ENCODE data around the gene FBXL17. TPM values are rescaled to one million over a fixed set of nuclear protein-coding genes. Genes with fewer than 3 reads are reported as not detected.

FBXL17 gene
- total RNA-seq, 1 experiment from 2014 or later: 11.6 TPM

DNA sequence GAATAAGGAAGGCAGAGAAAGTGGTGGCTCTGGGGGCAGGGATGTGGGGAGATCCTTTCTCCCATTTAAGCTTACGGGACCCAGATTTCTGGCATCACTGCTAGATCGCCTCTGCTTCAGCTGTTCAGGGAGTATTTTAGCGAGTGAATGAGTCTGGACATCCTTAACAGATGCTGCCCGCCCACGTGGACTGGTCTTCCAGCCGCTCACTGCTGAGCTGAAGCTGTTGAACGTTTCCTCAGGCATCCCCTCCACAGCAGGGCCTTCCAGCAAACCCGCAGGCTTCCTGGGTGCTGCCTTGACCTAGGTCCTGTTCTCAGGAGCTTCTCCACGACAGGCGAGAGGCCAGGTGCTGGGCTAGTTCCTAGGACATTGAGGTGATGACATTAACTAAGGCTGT lies 566.8 kb downstream of the FBXL17 start:
- Mint-ChIP-seq H3K36me3 (ENCODE audit: insufficient read depth, unreplicated experiment) (no peaks in the 10 kb centered on the region), H3K4me3 (ENCODE audit: unreplicated experiment) (no peak overlapping the region), H3K9me3 (ENCODE audit: unreplicated experiment) (no peaks in the 10 kb centered on the region), H3K4me1 (ENCODE audit: low read depth, unreplicated experiment) (no peaks in the 10 kb centered on the region), H3K27ac (ENCODE audit: unreplicated experiment) (no peak overlapping the region), H3K27me3 (ENCODE audit: insufficient read depth, unreplicated experiment) (peaks cover 8% of the 10 kb centered on the region)
- no peak for DNase-seq
- BruUV-seq (replicated peaks): no TSS peak
- no peak overlapping the region for H3K4me3 ChIP-seq (ENCODE audit: low read depth, low read length)
- H3K4me1 ChIP-seq: no peaks in the 10 kb centered on the region
- ChIA-PET CTCF (no interaction called here), POLR2A (no interaction called here)
- H3K27me3 ChIP-seq (replicated peaks; ENCODE audit: control insufficient read depth, insufficient read depth, low read length): no peaks in the 10 kb centered on the region; the same call in 1 of the 2 replicates
- no peaks in the 10 kb centered on the region for H3K9me3 ChIP-seq
- H3K36me3 ChIP-seq (ENCODE audit: control insufficient read depth, insufficient read depth, low read length): no peaks in the 10 kb centered on the region
- TF ChIP-seq, protein P1, sequence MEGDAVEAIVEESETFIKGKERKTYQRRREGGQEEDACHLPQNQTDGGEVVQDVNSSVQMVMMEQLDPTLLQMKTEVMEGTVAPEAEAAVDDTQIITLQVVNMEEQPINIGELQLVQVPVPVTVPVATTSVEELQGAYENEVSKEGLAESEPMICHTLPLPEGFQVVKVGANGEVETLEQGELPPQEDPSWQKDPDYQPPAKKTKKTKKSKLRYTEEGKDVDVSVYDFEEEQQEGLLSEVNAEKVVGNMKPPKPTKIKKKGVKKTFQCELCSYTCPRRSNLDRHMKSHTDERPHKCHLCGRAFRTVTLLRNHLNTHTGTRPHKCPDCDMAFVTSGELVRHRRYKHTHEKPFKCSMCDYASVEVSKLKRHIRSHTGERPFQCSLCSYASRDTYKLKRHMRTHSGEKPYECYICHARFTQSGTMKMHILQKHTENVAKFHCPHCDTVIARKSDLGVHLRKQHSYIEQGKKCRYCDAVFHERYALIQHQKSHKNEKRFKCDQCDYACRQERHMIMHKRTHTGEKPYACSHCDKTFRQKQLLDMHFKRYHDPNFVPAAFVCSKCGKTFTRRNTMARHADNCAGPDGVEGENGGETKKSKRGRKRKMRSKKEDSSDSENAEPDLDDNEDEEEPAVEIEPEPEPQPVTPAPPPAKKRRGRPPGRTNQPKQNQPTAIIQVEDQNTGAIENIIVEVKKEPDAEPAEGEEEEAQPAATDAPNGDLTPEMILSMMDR (IDR thresholded peaks at IDR 0.05; ENCODE audit: insufficient read depth in 1 of 2, low read depth in 1 of 2, low read length in 1 of 2, severe bottlenecking in 1 of 2, unreplicated experiment in 1 of 2): no peak
- intact Hi-C loops (cut with micrococcal nuclease; ENCODE audit: unreplicated experiment): no loop called here

DNA sequence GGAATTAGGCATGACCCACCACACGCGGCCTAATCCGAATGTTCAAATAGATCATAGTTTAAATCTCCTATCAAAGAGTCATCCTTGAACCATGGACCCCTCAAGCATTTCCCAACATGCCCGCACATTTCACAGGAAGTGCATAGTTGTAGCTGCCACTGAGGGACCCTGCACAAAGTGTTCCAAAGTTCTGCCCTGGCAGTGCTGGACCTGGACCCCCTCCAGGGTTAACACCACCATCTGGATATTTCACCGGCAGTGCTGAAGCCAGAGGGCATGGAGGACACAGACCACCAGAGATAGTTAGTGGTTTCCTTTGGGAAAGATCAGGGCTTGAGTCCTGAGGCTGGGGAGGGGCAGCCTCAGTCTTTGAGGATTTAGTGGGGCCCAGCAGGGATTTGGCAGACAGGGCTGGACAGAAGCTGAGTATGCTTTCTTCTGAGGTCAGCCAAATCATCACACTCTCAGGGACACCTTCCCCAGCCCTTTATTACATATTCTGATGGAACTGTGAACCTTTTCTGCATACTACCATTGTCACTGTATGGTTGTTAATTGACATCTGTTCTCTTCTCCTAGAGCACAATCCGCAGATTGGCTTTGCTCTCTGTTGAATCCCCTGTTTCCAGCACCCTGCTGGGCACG lies 567.6 kb downstream of the FBXL17 start:
- no peaks in the 10 kb centered on the region for H3K4me1 ChIP-seq
- no peak overlapping the region for H3K27ac Mint-ChIP-seq (ENCODE audit: unreplicated experiment)
- no peak overlapping the region for H3K4me3 ChIP-seq (ENCODE audit: low read depth, low read length)
- CTCF ChIA-PET: no interaction called here
- no peaks in the 10 kb centered on the region; the same call in 1 of the 2 replicates for H3K27me3 ChIP-seq (replicated peaks; ENCODE audit: control insufficient read depth, insufficient read depth, low read length)
- no peaks in the 10 kb centered on the region for H3K4me1 Mint-ChIP-seq (ENCODE audit: low read depth, unreplicated experiment)
- intact Hi-C loops (cut with micrococcal nuclease; ENCODE audit: unreplicated experiment): no loop called here
- DNase-seq: no peak
- H3K27me3 Mint-ChIP-seq (ENCODE audit: insufficient read depth, unreplicated experiment): peaks cover 4% of the 10 kb centered on the region
- H3K9me3 Mint-ChIP-seq (ENCODE audit: unreplicated experiment): no peaks in the 10 kb centered on the region
- POLR2A ChIA-PET: no interaction called here
- BruUV-seq (replicated peaks): no TSS peak
- TF ChIP-seq, protein P1 (IDR thresholded peaks at IDR 0.05; ENCODE audit: insufficient read depth in 1 of 2, low read depth in 1 of 2, low read length in 1 of 2, severe bottlenecking in 1 of 2, unreplicated experiment in 1 of 2): no peak
- H3K36me3 ChIP-seq (ENCODE audit: control insufficient read depth, insufficient read depth, low read length): no peaks in the 10 kb centered on the region
- no peaks in the 10 kb centered on the region for H3K9me3 ChIP-seq
- H3K36me3 Mint-ChIP-seq (ENCODE audit: insufficient read depth, unreplicated experiment): no peaks in the 10 kb centered on the region
- H3K4me3 Mint-ChIP-seq (ENCODE audit: unreplicated experiment): no peak overlapping the region

DNA sequence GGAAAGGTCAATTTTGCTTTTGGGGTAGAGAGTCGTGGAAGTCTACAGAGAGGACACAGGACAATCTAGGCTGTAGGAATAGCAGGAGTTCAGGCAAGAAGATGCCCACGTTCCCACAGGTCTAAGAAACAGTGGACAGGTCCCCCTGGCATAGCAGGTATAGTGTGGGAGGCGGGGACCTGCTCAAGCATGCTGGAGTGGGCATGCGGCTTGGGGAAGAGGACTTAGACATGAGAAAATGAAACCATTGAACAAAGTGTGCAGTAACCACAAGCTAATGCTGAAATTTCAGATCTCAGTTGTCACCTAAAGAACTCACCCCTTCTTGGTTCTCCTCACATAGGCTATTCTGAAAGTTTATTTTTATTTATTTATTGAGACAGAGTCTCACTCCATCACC lies 568.3 kb downstream of the FBXL17 start:
- Histone ChIP-seq H3K9me3 (no peaks in the 10 kb centered on the region), H3K4me1 (no peaks in the 10 kb centered on the region), H3K4me3 (ENCODE audit: low read depth, low read length) (no peak overlapping the region), H3K27me3 (replicated peaks; ENCODE audit: control insufficient read depth, insufficient read depth, low read length) (no peaks in the 10 kb centered on the region; the same call in 1 of the 2 replicates), H3K36me3 (ENCODE audit: control insufficient read depth, insufficient read depth, low read length) (no peaks in the 10 kb centered on the region)
- TF ChIP-seq, protein P1 (IDR thresholded peaks at IDR 0.05; ENCODE audit: insufficient read depth in 1 of 2, low read depth in 1 of 2, low read length in 1 of 2, severe bottlenecking in 1 of 2, unreplicated experiment in 1 of 2): no peak
- Mint-ChIP-seq H3K4me3 (ENCODE audit: unreplicated experiment) (no peak overlapping the region), H3K9me3 (ENCODE audit: unreplicated experiment) (no peaks in the 10 kb centered on the region), H3K27ac (ENCODE audit: unreplicated experiment) (no peak overlapping the region), H3K27me3 (ENCODE audit: insufficient read depth, unreplicated experiment) (no peaks in the 10 kb centered on the region), H3K4me1 (ENCODE audit: low read depth, unreplicated experiment) (no peaks in the 10 kb centered on the region), H3K36me3 (ENCODE audit: insufficient read depth, unreplicated experiment) (no peaks in the 10 kb centered on the region)
- ChIA-PET CTCF (no interaction called here), POLR2A (no interaction called here)
- intact Hi-C loops (cut with micrococcal nuclease; ENCODE audit: unreplicated experiment): no loop called here
- no peak for DNase-seq
- BruUV-seq (replicated peaks): no TSS peak

Data from Caco-2 (cell line).